GM12864 (cell line): ENCODE results near the gene OR51D1.

Experiments
- DNase-seq: peaks from one replicate; pipeline ENCODE4 v3.0.0-alpha.2; 2011; ENCODE audit warnings: low read depth
- H3K4me3 ChIP-seq: 2 replicates; pipeline ENCODE4 v1.5.1; 2011; ENCODE audit warnings: mild to moderate bottlenecking, low read depth, low read length, control low read depth
- TF ChIP-seq, protein P1 (sequence below): IDR thresholded peaks from 2 replicates; pipeline ENCODE4 v1.5.1; 2011; ENCODE audit warnings: low read depth, mild to moderate bottlenecking, moderate library complexity, low read length, control low read depth, inconsistent platforms; ENCODE audit errors: missing control alignments

The OR51D1 gene

DNA sequence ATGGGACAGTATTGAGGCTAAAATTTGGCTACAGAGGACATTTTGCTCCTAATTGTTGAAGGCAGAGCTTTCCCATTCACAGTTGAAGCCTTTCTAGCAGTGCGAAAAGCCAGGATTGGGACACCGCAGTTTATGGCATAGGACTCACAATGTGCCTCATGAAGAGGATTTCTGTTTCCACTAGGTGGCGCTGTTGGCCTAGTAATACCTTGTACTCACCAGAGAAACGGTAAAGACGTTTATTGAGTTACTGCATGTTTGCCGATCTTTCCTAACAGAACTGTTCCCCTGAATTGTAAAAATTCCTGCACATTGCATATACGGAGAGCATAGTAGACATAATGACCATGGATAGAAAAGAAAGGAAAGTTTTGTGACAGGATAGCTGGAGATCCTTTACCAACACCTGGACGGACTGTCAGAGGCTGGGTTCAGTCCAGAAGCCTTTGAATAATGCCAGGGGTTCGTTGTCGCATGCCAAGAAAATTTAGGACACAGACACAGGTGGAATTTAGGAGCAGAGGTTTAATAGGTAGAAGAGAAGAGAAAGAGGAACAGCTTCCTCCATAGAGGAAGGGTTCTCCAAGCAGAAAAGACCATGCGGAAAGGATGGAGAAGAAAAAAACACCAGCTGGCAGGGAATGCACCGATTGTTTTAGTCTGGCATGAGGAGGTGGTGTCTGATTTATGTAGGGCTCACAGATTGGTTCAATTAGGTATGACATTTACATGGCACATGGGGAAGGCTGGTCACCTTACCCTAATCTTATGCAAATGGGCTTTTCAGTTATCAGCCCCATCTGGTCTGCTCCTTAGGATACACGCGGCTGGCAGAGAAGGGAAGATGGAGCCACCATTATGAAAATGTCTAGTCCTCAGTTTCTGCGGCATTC lies 10.8 kb upstream of the OR51D1 start:
- TF ChIP-seq, protein P1, sequence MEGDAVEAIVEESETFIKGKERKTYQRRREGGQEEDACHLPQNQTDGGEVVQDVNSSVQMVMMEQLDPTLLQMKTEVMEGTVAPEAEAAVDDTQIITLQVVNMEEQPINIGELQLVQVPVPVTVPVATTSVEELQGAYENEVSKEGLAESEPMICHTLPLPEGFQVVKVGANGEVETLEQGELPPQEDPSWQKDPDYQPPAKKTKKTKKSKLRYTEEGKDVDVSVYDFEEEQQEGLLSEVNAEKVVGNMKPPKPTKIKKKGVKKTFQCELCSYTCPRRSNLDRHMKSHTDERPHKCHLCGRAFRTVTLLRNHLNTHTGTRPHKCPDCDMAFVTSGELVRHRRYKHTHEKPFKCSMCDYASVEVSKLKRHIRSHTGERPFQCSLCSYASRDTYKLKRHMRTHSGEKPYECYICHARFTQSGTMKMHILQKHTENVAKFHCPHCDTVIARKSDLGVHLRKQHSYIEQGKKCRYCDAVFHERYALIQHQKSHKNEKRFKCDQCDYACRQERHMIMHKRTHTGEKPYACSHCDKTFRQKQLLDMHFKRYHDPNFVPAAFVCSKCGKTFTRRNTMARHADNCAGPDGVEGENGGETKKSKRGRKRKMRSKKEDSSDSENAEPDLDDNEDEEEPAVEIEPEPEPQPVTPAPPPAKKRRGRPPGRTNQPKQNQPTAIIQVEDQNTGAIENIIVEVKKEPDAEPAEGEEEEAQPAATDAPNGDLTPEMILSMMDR: peak; percentile 70
- DNase-seq: no peak
- no peak overlapping the region for H3K4me3 ChIP-seq

DNA sequence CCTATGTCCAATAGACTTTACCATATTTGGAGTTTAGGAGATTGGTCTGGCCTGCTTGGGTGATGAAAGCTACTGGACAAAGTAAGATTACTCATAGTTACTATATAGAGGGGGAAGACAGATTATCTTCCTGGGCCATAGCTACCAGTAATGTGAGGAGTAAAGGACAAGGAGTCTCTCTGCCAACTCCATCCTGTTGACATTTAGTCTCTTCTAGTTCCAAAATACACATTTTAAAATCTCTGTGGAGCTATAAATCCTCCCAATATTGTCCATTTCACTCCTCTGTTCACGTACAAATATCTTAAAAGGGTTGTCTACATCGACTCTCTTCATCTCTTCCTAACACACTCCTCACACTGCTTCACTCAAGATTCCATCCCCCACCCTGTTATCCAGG lies 1.1 kb upstream of the OR51D1 start:
- no peak overlapping the region for H3K4me3 ChIP-seq
- TF ChIP-seq, protein P1: no peak
- DNase-seq: no peak

DNA sequence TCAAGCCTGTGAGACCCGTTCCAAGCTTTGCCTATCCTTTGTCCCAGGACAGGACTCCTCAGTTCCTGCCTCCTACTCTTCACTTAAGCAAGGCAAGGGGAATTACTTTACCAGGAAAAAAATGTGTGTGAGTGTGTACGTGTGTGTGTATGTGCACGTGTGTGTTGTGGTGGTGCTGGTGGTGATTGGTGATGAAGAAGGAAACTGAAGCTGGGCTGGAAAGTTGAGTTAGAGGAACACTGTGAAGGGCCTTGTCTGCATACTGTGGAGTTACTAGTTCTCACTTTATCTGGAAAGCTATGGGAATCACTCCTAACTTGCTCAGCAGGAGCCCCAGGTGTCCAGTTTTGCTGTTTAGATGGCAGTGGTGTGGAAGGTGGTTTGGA lies 378 bp downstream of the OR51D1 start:
- TF ChIP-seq, protein P1: no peak
- H3K4me3 ChIP-seq: no peak overlapping the region
- DNase-seq: no peak

DNA sequence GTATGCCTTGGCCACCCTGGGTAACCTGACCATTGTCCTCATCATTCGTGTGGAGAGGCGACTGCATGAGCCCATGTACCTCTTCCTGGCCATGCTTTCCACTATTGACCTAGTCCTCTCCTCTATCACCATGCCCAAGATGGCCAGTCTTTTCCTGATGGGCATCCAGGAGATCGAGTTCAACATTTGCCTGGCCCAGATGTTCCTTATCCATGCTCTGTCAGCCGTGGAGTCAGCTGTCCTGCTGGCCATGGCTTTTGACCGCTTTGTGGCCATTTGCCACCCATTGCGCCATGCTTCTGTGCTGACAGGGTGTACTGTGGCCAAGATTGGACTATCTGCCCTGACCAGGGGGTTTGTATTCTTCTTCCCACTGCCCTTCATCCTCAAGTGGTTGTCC lies 2.7 kb downstream of the OR51D1 start:
- TF ChIP-seq, protein P1: no peak
- no peak overlapping the region for H3K4me3 ChIP-seq
- DNase-seq: no peak

DNA sequence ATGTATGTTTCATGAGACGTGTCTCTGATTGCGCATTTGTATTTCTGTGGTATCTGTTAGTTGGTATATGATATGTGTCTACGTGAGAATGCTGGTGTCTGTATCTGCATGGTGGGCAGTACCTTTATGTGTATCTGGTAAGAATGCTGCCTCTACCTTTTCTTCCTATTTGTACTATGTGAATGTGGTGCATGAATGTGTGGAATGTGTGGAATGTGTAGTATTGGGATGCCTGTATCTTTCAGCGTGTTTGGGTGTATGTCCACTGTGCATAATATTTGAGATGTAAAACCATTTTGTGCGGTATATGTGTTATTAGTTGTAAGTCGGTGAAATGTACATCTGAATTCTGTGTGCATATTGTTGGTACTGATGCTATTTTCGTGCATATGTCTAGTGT lies 4.2 kb downstream of the OR51D1 start:
- no peak for DNase-seq
- TF ChIP-seq, protein P1: no peak

DNA sequence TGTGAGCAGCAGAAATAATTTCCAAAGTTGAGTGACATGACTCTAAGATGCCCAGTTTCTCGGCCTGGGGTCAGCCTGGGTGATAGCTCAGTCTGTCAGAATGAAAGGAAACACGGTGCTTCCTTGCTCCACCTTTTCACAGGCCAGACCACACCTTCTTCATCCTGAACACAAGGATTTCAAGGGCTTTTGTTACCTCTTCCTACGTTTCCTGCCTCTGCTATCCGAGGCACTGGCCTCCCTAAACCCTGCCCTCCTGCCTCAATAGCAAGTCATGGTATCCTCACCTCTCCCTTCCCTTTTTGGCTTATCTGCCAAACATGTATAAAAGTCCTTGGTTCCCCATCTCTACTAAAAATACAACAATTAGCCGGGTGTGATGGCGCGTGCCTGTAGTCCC lies 4.8 kb downstream of the OR51D1 start:
- TF ChIP-seq, protein P1: no peak
- H3K4me3 ChIP-seq: no peak overlapping the region
- DNase-seq: no peak

More for the DNA sequence above, 4.2 kb downstream of the OR51D1 start:
- no peak overlapping the region for H3K4me3 ChIP-seq

DNA sequence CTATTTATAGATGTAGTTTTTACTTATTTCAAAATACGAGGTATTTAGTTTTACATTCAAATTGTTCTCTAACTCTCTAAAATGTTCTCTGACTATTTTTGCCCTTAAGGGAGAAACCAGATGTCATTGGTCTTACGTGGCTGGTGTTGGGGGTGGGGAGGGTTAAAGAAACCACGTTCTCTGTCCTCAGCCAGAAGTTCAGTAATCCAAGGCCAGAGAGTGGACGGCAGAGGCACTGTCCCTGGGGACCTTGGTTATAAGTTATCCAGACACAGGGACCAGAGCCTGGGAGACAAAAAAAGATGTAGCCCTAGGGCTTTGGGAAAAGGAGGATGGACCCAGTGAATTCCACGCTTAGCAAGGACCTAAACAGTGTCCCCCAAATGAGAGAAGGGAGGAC lies 5.8 kb downstream of the OR51D1 start:
- H3K4me3 ChIP-seq: no peak overlapping the region
- DNase-seq: no peak
- TF ChIP-seq, protein P1: no peak
